T-helper 1 cell (primary cell): ENCODE results near the gene TWIST2.

ENCODE experiments used
- DNase-seq, 5 donors: peaks; one replicate each; pipeline ENCODE4 v3.0.0-alpha.2; 2012 to 2020

TWIST2 gene

DNA sequence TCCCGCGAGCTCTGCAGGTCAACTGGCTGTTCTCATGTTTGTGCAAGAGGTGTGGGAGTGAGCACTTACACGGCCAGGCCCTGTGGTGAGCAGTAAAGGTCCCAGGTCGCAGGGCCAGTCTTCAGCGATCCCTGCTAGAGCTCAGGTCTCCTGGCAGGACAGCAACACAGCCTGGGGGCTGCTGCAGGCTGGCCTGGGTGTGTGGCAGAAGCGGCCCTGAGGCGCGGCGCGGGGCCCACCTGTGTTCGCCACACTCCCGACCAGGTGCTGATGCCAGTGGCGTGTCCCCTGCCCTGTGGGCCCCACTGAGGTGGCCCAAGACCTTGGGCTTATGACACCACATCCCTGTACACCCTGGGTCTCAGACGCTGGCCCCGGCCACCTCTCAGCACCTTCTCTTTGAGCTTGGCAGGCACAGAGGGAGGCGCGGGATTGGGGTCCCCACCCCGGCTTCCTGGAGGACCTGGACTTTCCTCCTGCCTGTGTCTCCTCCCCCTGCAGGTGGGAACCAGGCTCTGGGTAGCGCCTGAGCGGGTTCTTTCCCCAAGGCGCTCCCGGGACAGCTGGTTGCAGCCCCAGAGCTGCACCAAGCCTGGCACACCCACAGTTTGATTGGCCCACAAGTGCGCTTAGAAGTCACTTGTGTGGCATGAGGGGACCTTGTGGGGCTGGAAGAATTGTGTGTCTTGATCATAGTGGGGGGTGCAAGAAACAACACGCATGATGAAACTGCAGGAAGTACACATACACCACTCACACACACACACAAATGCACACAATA lies 59.2 kb downstream of the TWIST2 start:
- DNase-seq = no peak

DNA sequence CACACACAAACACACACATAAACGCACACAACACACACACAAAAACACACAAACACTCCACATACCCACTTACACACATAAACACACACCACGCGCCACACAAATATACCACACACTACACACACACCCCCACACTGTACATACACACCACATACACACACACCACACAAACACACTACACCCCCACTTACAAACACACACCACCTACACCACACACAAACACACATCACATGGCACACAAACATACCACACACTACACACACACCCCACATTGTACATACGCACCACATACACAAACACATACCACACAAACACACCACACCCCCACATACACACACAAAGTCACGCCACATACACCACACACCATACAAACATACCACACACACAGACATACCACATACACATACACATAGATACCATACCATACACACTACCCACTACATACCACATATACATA lies 59.9 kb downstream of the TWIST2 start:
- no peak for DNase-seq

DNA sequence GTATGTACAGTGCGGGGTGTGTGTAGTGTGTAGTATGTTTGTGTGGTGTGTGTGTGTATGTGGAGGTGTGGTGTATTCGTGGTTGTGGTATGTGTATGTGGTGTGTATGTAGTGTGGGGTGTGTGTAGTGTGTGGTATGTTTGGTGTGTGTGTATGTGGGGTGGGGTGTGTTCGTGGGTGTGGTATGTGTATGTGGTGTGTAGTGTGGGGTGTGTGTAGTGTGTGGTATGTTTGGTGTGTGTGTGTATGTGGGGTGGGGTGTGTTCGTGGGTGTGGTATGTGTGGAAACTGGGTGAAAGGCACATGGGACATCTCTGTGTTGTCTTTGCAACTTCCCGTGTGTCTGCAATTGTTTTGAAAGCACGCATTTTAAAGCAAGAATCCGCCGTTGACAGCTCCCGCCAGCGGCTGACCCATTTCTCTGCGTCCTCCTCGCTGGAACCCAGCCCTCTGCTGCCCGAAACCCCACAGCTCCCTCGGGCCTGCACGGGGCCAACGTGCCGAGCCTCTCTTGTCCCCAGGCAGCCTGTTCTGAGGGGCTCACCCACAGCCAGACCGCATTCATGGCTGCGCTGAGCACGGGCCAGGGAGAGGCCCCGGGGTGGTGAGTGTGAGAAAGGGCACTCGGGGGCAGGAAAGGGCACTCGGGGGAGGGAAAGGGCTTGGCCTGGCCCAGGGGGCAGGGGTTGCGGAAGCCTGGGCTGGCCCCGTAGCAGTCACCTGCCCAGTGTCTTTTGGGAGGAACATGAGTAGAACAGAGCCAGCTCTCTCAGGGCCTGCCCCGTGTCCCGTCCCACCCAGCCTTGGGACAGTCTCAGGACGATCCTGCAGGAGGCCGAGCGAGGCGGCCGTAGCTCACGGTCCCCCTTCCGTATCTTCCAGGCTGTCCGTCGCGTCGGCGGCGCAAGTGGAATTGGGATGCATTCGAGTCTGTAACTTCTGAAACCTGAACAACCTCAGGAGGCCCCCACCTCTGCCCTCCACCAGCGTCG lies 61.4 kb downstream of the TWIST2 start:
- no peak for DNase-seq

DNA sequence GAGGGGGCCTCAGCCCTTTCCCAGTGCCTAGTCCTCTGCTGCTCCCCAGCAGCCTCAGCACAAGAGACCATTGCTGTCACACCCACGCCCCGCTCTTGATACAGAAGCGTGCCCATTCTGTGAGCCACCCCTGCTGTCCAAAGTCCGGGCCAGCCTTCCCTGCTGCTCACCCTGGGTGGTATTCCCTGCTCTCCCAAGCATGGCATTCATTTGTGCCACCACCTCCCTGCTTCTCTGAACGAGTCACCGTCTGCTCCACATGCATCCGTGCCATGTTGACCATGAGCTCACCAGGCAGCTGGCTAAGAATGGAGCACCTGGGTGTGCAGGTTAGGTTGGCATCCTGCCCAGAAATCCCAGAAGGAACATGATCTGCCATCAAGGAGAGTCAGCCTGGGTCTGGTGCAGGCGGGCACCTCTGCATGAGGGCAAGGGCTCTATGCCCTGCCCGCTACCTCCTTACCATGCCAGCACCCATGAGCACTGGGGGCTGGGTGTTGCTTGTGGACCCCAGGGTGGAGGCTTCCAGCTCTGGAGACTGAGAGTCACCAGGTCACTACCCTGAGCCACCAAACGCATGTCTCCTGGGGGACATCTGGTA lies 63.0 kb downstream of the TWIST2 start:
- no peak for DNase-seq

DNA sequence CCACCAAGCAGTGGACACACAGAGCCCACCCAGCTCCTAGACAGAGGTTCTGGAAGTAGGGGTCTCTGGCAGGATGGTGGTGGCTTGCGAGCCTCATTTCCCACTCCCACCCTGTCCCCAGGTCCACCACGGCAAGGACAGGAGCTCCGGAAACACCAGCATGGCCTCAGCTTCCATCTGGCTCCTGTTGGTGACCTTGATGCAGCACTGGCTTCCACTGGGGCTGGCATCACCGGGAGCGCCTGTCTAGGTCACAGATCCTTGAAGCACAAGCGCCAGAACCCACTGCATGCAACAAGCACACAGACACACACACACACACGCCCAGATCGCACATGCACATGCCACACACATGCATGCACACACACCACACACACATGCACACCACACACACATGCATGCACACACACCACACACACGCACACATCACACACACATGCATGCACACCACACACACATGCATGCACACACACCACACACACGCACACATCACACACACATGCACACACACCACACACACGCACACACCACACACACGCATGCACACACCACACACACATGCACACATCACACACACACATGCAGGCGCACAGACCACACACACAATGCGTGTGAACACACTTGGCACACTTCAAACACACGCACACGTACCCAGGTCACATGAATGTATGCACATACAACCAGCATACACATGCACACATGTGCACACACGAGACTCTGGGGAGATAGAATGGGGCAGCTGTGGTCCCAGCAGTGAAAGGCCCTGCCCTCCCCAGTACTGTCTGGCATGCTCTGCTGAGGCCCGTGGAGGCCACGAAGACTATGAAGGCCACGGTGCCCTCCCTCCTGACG lies 63.7 kb downstream of the TWIST2 start:
- DNase-seq = no peak

DNA sequence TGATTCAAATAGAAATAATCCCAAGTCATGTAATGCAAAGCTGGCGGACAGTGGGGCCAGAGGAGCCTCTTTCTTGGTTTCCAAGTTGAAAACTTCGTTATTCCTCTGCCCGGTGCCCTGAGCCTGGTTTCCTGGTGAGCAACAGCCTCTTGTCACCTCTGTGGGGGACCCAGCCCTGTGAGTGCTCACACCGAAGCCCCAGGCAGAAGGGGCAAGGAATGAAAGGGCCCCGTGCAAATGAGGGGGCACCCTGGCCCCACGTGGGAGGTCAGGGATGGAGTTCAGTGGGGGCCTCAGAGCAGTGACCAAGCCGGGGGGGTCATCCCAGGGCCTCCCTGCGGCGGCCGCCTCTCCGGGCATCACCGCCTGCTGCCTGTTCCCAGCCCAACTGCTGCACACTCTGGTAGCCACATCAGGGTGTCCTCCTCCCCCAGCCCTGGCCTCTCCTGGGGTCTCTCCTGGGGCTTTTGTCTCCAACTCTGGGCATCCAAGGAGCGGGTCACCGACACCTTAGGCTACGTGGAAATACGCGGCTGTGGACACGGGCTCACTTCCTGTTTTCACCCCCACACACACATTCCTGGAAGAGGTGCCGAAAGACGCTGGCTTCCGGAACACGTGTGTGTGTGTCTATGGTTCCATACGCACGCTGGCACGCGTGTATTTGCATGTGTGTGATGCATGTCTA lies 64.5 kb downstream of the TWIST2 start:
- no peak for DNase-seq

DNA sequence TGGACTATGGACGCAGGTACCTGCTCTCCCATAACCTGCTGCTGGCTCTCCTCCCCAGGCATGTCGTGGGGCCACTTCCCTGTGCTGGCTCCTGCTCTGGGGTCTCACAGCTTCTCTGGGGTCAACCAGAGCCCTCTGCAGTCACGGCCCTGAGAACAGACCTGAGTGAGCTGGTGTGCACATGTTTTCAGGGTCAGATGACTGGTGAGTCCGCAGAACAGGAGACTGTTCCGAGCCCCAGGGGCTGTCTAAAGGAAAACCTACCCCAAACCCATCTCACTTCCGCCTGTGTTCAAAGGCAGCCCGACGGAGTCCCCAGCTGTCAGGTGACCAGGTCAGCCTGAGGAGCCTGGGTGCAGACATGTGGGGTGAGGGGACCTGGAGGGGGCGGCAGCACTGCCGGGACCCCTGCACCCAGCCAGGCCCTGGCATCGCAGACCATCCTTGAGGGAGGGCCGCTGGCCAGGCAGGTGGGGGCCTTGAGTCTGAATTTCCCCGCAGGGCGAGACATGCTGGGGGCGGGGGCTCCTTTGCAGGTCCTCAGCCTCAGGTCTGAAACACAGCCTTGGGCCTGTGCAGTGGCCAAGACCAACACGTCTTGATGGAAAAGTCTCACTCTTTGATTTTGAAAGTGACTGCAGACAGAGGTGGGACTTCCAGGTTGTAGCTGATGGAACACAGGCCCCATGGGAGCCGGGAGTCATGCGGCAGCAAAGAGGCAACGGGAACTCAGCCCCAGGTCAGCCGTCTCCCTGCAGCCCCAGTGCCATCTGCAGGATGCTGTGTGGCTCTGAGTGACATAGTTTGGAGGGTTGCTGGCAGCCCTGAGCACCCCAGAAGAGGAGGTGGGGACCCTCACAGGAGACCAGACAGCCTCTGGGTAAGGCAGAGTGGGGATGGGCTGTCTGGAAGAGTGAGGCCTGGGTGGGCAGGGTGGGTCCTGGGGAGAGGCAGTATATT lies 65.3 kb downstream of the TWIST2 start:
- no peak for DNase-seq

DNA sequence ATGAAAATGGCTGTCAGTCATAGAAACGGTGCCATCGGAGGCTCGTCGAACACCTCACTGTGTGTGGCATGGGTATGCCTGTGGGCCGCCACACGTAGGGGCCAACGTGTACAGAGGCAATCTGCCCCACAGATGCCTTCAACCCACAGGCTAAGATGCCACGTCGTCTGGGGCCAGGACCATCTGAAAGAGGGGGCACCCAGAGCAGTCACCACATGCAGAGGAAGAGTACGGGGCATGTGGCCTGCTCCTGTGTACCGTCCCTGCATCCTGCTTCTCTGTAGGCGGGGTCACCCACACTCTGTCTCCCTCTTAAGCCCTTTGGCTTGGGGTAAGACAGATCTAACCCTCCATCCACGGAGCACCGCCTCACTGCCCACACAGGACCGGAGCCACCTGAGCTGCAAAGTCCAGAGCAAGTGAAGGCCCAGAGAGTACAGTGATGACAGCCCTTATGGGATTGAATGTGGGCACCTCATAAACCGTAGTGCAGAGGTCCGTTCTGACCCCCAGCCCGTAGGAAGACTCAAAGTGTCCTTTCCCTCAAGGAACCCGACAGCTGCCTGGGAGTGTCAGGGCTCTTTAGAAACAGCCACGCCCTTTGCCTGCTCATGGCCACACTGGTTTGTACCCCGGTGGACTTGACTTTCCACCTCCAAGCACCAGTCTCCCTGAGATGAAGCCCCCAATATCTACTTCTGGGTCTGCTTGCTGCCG lies 66.2 kb downstream of the TWIST2 start:
- DNase-seq = no peak

DNA sequence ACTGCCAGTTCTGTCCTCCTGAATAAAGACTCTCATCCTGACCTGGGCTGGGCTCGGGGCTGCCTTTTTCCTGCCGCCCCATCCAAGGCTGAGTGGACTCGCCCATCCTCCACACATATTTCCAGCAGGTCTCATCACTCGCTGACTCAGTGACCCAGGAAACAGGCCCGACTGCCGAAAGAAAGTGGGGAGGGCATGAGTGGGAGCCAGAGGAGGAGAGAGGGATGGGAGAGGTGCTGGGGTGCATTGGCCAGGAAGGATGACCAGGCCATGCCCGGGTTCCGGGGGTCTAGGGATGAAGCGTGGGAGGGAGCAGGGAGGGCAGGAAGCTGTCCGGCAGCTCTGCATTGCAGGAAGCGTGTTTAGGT lies 66.7 kb downstream of the TWIST2 start:
- DNase-seq = no peak

DNA sequence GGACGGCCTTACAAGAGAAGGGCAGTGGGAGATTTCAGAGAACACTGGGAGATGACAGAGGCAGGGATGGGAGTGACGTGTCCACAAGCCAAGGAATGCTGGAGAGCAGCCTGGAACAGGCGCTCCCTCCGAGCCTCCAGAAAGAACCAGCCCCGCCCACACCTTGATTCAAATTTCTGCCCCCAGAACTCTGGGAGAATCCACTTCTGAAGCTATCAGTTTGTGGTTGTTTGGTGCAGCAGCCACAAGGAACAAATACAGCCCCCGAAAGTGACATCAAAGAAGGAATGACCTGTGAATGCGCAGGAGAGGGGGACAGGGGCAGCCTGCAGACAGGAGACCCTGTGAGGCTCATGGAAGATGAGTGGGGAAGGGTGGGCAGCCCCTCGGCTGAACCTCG lies 67.3 kb downstream of the TWIST2 start:
- no peak for DNase-seq

DNA sequence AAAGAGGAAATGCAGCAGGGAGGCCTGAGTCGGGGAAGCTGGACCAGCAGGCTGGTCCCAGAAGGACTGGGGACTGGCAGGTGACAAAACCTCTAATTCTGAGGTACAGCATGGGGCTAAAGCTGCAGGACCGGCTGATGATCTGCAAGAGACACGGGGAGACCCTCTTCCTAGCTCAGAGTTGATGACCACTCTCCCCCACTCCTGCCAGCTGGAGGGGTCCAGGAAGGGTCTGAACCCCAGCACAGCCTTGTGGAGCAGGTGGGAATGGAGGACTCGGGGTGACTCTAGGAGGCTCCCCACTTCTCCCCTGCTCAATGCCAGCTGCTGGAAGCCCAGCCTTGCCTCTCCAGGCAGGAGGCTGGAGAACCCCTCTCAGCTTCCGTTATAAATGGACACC lies 67.7 kb downstream of the TWIST2 start:
- DNase-seq = no peak

DNA sequence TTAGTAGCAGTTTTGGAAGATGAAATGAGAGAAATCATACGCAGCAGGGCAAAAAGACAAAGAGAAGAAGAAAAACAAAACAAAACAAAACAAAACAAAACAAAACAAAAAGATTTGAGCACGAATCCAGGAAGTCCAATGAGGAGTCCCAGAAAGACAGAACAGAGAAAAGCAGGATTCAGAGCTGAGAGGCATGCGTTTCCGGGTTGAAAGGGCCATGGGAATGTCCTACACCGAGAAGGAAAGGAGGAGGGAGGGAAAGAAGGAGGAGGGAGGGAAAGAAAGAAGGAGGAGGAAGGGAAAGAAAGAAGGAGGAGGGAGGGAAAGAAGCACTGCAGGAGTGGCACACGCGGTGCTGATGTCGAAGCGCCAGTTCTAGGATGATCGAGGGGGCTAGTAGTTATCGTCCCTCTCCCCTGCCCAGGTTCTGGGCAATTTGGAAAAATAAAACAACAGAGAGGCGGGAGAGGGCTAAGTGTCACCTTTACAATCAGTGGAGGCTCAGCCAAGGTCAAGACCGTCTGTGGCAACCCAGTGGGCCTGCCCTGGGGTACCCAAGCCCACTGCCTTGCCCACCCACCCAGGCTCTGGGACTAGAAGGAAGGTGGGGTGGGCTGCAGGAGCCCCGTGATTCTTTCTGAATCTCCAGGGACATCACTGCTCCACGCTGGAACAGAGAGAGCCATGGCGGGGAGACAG lies 68.4 kb downstream of the TWIST2 start:
- no peak for DNase-seq

DNA sequence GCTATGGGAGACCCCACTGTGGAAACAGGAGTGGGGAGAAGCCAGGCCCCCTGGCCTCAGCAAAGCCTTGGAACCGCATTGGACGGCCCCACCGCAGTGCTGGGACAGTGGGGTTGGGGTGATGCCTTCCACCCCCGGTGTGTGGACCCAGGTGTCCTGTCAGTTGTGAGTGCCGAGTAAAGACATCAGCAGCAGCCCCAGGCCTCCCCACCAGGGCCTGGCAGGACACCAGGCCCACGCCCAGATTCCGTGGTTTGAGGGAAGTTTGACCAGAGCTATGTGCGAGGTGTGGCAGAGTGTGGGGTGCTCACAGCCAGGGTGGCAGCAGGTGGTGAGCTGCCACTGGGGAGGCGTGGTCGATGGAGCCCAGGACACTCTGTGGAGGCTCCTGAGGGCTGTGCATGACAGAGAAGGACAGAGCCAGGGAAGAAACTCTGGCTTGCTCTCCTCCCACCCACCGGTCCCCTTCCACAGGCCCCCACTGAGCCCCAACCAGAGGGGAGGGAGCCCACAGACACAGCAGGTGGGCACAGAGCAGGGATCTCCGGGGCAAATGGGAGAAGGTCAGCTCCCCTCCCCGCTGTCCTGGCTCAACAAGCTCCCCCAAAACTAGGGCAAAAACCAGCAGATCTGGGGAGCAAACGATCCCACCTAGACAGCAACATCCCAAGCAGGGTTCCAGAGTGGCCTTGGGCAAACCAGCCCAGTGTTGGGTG lies 69.1 kb downstream of the TWIST2 start:
- DNase-seq = no peak

DNA sequence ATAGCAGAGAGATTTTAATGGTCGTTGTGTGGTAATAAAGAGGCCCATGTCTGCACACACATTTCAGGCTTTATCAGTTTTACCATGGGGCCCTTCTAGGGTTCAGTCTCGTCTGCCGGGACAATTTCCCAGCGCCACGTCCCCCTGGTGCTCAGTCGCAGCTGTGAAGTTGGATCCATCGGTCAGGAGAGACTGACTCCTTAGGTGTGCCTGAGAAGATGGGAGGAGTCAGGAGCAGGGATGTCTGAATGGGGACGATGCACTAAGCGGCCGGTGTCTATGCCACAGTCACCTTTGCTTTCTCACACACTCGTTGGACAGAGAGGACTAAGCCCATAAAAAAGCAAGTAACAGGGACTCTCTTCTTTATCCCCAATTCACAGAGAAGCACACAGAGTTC lies 71.4 kb downstream of the TWIST2 start:
- DNase-seq = no peak

DNA sequence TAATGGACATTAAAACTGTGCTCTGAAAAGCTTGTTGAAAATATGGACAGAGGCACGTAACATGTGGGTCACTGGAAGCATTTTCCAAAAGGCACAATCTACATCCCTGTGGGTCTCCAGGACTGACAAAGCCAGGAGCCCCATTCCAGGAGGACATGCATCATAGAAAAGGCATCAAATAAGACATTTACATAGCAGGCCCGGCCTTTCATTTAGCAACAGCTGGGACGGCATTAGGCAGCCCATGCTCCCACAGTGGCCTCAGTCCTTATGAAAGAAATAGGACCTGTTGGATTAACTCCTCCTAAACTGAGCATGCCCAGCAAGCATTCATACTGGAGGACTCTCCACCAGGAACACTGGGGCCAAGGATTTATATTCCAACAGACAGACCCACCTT lies 72.2 kb downstream of the TWIST2 start:
- no peak for DNase-seq

DNA sequence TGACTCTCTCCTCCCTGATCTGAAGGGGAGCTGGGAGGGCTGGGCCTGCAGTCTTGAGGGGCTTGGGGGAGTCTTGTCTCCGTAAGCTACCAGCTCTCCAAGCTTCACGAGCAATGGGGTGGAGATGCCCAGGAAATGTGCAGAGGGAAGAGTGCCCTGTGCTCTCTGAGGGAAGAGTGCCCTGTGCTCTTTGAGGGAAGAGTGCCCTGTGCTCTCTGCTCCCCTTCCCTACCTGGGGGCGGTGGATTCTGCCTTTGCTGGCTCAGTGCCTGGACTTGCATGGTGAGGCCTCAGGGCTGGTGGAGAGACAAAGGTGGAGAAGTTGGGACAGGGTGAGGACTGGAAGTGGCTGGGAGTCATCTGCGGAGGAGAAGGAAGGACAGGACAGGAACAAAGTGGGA lies 72.7 kb downstream of the TWIST2 start:
- DNase-seq = no peak

DNA sequence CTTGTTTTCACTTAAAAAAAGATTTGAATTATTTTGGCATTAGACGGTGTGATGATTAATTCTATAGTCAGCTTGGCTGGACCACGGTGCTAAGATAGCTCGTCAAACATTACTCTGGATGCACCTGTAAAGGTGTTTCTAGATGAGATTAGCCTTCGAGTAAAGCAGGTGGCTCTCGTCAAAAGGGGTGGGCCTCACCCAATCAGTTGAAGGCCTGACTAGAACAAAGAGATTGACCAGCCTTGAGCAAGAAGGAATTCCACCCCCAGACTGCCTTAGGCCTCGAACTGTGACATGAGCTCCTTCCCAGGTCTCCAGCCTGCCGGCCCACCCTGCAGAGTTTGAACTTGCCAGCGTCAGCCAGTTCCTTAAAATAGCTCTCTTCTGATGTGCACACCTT lies 73.4 kb downstream of the TWIST2 start:
- no peak for DNase-seq

DNA sequence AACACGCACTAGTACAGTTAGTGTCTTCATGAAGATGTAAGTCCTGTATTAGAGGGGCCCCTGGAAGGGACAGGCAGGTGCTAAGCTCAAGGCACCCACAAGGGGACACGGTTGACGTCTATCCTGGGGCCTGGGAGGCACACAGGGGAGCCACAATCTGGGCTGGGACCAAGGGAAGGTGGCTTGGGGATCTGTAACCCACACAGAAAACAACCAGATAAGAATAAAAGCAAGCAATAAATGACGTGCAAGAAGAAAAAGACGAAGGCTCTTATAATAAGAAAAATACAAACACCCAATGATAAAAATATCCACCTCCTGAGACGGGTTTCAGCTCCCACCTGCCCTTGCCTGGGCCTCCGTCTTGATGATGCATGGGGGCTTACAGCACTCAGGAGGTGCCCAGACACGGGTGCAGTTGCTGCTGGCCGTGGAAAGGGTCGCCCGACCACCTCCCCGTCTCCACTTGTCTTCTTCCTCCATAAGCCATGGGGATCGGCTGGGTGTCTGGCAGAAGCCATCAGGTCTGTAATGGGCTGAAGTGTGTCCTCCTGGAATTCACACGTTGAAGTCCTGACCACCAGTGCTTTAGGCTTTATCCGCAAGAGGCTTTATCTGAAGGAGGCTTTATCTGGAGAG lies 73.9 kb downstream of the TWIST2 start:
- DNase-seq = no peak
